GM19452 (cell line): ENCODE measurements around the gene MBP.
"Not testable (repeated sequence)": the region's sequence is repeated elsewhere in the genome, so short reads cannot be mapped to it uniquely, and the experiment has no call there.

Experiments used
- ATAC-seq: cut with Tn5 transposase; IDR thresholded peaks from one replicate; pipeline ENCODE4 v1.9.1; 2021; ENCODE audit not compliant: unreplicated experiment

The MBP gene

GRCh38 chr18:76992226-76993084 lies 140.1 kb downstream of the MBP start:
- ATAC-seq, result no peak

GRCh38 chr18:76991021-76991688 lies 141.4 kb downstream of the MBP start:
- no peak for ATAC-seq

DNA sequence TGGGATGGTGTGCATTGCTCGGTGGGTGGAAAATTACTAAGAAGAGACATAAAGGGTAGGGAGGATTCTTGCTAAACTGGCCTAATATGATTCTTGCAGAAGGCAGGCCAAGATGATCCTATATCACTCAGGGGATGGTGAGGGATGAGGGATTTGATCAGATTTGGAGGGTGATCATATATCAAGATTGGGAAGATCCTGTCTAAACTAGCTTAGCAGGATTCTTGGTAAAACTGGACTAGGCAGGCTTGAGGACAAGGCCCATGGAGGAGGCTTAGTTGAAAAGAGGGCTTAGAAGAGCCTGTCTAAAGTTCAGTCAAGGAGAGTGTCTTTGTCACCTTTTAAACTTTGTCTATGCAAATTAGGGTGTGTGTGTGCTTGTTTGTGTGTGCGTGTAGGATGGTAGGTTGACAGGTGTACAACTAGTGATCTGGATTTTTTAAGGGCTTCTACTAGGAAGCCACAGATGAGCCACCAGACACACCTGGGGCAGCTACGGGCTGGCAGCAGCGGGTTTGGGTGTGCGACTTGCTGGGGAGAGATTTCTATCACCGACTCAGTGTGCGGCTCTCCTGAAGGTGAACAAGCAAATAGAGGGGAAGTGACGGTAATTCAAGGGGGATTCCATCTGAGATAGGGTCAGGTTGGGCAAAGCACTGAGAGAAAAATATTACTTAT lies 142.1 kb downstream of the MBP start:
- ATAC-seq, result not testable (repeated sequence)

GRCh38 chr18:76989647-76990190 lies 142.9 kb downstream of the MBP start:
- ATAC-seq, result no peak

DNA sequence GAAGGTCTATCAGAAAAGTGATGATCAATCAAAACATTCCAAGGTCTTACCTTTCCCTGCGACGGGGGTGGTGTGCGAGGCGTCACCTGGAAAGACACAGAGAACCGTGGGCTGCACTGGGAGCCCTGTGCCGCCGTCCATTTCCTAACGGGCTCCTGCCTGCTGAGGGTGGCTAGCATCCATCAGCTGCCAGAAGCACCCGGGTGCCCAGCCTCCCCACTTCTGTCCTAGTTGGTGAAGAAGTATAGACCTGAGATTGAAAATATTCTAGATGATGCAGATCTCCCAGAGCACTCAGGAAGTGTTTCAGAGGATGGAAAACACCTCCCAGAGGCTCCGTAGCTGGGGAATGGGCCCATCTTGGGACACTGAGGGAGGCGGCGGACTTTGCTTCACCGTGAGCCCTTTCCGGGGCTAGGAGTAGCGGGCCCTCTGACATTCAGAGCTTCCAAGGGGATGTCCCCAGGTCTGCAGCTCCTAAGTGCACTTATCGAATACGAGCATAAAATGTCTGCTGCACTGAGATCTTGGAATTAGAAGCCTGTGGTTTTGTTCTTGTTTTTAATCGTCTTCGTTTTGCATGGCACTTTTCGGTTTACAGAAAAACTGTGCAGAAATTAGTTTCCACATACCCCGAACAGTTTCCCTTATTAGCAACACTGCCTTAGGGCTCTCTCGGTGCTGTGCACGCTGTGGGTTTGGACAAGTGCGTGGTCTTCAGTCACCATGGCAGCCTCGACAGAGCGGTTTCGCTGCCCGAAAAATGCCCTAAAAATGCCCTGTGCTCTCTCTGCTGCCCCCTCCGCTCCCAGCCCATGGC lies 143.5 kb downstream of the MBP start:
- ATAC-seq, result no peak

- ATAC-seq, result no peak
Measured at GRCh38 chr18:76988031-76988826, 144.4 kb downstream of the MBP start.

- ATAC-seq, result no peak
Measured at GRCh38 chr18:76986406-76986805, 146.2 kb downstream of the MBP start.

- no peak for ATAC-seq
Measured at GRCh38 chr18:76985951-76986236, 146.7 kb downstream of the MBP start.

- no peak for ATAC-seq
Measured at GRCh38 chr18:76985156-76985950, 147.2 kb downstream of the MBP start.

DNA sequence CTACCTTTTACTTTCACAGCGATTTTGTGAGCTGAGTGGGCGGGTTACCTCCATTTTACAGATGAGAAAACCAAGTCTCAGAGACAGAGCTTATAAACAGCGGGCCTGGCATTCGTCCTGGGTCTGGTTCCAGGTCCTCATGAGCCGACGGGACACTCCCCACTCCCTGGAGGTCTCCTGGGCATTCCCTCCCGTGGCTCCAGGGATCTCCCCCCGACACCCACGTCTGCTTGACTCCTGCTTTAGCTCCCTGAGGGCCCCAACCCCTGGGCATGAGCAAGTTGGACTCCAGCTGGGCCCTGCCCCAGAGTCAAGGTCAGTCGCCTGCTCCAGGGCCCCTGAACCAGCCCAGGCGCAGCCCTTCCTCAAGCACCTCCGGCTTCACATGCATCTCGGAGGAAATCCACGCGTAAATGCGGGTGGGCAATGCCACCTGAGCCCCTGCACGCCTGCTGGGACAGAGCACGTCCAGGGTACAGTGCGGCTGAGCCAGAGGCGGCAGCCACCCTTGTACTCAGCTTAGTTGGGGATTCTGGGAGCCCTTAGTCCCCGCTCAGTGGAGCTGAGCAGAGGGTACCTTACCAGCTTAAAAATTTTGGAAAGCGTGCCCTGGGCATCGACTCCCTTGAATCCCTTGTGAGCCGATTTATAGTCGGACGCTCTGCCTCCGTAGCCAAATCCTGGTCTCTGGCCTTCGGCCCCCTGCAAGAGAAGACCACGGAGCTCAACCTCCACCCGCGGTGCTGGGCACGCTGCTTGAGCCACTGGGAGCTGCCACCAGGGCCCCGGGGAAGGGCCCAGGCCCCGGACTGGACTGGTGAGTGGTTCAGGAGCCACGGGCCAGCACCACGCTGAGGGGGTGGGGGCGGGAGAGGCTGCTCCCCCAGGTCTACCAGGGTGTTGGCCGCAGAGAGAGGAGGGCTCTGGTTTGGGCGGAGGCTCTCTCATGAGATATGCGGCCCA lies 148.1 kb downstream of the MBP start:
- no peak for ATAC-seq

GRCh38 chr18:76983613-76984051 lies 149.0 kb downstream of the MBP start:
- ATAC-seq, result no peak

- ATAC-seq, result peak; percentile 68
Measured at GRCh38 chr18:76982841-76983583, 149.6 kb downstream of the MBP start.

- ATAC-seq, result no peak
Measured at GRCh38 chr18:76982038-76982437, 150.5 kb downstream of the MBP start.

DNA sequence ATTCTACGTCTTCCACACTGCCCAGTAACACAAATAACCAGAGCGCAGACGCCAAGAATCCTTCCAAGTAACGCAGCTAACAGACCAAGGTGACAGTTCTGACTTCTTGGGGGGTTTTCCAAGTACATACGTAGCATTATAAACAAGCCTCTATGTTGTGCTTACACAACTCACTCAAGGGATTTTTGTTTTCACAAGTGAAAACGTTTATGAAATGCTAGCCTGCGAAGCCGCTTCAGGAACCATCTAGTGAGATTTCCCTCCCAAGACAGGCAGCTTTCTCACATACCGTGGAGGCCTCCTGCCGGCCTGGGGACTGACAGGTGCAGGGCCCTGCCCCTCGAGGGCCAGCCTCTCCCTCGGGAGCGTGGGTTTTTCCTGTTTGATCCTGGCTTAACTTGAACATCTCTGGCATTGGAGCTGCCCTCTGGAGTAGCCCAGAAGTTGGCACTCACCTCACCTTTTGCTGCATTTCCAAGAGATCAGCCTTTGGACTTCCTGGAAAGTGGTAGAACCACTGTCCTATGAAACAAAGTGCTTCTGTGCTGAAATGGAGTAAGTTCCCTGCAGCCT lies 151.1 kb downstream of the MBP start:
- ATAC-seq, result peak; percentile 54

GRCh38 chr18:76980663-76981395 lies 151.8 kb downstream of the MBP start:
- ATAC-seq, result peak; percentile 42

DNA sequence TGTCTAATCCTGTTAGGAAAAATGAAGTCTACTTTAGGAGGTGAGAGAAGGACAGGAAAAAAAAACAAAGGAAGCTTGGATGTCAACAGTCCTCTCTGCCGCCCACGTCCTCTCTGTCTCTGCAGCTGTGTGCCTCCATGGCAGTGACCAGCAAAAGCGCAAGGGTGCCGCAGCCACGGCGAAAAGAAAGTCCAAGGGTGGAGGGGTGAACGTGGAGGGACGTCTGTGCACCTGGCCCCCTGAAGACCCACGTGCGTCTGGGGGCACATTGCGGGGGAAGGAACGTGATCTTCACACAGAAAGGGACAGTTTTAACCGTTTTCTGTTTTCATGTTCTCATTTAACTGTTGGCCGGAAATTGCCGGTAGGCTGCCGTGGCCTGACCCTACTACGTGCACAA lies 152.7 kb downstream of the MBP start:
- no peak for ATAC-seq
